GM18511 (cell line): ENCODE measurements around the gene KSR1.
"Not testable (repeated sequence)": the region's sequence is repeated elsewhere in the genome, so short reads cannot be mapped to it uniquely, and the experiment has no call there.

ENCODE experiments used
- ATAC-seq: cut with Tn5 transposase; IDR thresholded peaks from one replicate; pipeline ENCODE4 v1.9.1; 2021; ENCODE audit warnings: mild to moderate bottlenecking, moderate library complexity; ENCODE audit not compliant: unreplicated experiment

KSR1 gene

GRCh38 chr17:27491713-27492190, 35.5 kb downstream of the KSR1 start:
- no peak for ATAC-seq

GRCh38 chr17:27492470-27492869, 36.2 kb downstream of the KSR1 start:
- ATAC-seq, result no peak

- ATAC-seq, result no peak
Observed at GRCh38 chr17:27493088-27493487, 36.8 kb downstream of the KSR1 start.

- ATAC-seq, result no peak
Observed at GRCh38 chr17:27494192-27495091, 38.2 kb downstream of the KSR1 start.

GRCh38 chr17:27495460-27495859, 39.2 kb downstream of the KSR1 start:
- peak; percentile 52 for ATAC-seq

- ATAC-seq, result peak; percentile 39
Observed at GRCh38 chr17:27496005-27496404, 39.8 kb downstream of the KSR1 start.

- ATAC-seq, result peak; percentile 59
Observed at GRCh38 chr17:27496437-27496943, 40.2 kb downstream of the KSR1 start.

GRCh38 chr17:27496971-27497370, 40.7 kb downstream of the KSR1 start:
- ATAC-seq, result no peak

- no peak for ATAC-seq
Observed at GRCh38 chr17:27497696-27498095, 41.4 kb downstream of the KSR1 start.

- ATAC-seq, result no peak
Observed at GRCh38 chr17:27498615-27499309, 42.5 kb downstream of the KSR1 start.

- no peak for ATAC-seq
Observed at GRCh38 chr17:27499451-27500265, 43.4 kb downstream of the KSR1 start.

GRCh38 chr17:27501338-27501737, 45.1 kb downstream of the KSR1 start:
- ATAC-seq, result not testable (repeated sequence)

GRCh38 chr17:27502526-27503324, 46.5 kb downstream of the KSR1 start:
- ATAC-seq, result no peak

GRCh38 chr17:27503611-27504010, 47.4 kb downstream of the KSR1 start:
- ATAC-seq, result no peak

GRCh38 chr17:27504188-27504995, 48.1 kb downstream of the KSR1 start:
- no peak for ATAC-seq

GRCh38 chr17:27506348-27507218, 50.3 kb downstream of the KSR1 start:
- peak; percentile 80 for ATAC-seq

GRCh38 chr17:27511168-27511883, 55.1 kb downstream of the KSR1 start:
- no peak for ATAC-seq

- ATAC-seq, result no peak
Observed at GRCh38 chr17:27512031-27512430, 55.8 kb downstream of the KSR1 start.
